Measurements from ENCODE around the gene SPINK2.

The SPINK2 gene

DNA sequence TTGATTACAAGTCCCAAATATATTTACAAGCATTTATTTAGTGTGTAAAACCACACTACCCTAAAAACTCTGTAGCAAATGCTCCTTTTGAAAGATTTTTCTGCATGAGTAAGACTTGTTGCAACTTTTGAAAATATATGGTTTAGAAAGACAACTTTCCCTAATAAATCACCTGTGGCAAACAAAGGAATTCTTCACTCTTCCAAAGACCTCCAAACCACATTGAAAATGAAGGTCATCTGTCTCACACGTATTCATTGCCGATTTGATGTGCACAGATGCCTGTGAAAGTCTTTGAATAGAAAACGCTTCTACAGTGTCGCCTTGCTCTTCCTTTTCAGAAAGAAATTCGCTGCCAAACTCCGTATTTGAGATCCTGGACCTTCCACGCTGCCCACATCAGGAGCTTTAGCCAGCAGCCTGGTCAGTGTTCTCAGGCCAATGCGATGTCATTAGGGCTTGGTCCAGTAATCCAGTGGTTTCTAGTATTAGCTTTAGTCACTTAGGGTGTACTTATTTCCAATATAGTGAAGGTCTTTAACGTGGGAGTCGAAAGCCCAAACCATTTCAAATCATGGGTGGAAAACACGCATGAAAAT is 22.2 kb downstream of the SPINK2 start:
- H3K27ac Mint-ChIP-seq = peak overlapping the region; percentile 86 to 93 (median 93)
- H3K9me3 Mint-ChIP-seq = peaks cover 2% of the 10 kb centered on the region
- peak overlapping the region; percentile 82 to 93 (median 89) for H3K4me3 Mint-ChIP-seq
- TF ChIP-seq, protein P1, sequence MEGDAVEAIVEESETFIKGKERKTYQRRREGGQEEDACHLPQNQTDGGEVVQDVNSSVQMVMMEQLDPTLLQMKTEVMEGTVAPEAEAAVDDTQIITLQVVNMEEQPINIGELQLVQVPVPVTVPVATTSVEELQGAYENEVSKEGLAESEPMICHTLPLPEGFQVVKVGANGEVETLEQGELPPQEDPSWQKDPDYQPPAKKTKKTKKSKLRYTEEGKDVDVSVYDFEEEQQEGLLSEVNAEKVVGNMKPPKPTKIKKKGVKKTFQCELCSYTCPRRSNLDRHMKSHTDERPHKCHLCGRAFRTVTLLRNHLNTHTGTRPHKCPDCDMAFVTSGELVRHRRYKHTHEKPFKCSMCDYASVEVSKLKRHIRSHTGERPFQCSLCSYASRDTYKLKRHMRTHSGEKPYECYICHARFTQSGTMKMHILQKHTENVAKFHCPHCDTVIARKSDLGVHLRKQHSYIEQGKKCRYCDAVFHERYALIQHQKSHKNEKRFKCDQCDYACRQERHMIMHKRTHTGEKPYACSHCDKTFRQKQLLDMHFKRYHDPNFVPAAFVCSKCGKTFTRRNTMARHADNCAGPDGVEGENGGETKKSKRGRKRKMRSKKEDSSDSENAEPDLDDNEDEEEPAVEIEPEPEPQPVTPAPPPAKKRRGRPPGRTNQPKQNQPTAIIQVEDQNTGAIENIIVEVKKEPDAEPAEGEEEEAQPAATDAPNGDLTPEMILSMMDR (IDR thresholded peaks at IDR 0.05; ENCODE audit: unreplicated experiment in 3 of 3) = no peak
- no peaks in the 10 kb centered on the region for H3K36me3 Mint-ChIP-seq (ENCODE audit: low read depth)
- H3K4me1 Mint-ChIP-seq = peaks cover 14% of the 10 kb centered on the region
- peaks cover 11% of the 10 kb centered on the region for H3K27me3 Mint-ChIP-seq (ENCODE audit: low read depth)

DNA sequence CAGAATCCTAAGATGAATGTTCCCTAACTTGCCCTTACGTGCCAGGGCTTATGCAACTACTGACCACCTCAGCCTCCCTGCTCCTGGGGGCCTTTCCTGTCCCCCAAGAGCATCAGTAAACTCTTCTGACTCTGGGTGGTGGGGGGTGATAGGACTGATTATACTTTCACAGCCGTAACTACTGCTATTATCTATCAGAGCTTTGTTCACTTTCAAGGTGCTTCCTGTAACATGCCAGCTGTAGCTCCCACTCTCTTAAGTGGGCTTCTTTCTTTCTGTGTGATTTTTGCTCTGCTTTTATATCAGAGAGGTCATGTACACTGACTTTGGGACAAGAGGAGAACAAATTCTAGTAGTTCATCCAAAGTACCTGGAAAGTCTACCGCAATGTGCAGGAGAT is 25.3 kb downstream of the SPINK2 start:
- Mint-ChIP-seq H3K36me3 (ENCODE audit: low read depth) (no peaks in the 10 kb centered on the region), H3K4me1 (peaks cover 9% of the 10 kb centered on the region), H3K27me3 (ENCODE audit: low read depth) (peaks cover 4% of the 10 kb centered on the region), H3K9me3 (no peaks in the 10 kb centered on the region), H3K4me3 (no peak overlapping the region), H3K27ac (no peak overlapping the region)
- TF ChIP-seq, protein P1 (IDR thresholded peaks at IDR 0.05; ENCODE audit: unreplicated experiment in 3 of 3) = no peak

DNA sequence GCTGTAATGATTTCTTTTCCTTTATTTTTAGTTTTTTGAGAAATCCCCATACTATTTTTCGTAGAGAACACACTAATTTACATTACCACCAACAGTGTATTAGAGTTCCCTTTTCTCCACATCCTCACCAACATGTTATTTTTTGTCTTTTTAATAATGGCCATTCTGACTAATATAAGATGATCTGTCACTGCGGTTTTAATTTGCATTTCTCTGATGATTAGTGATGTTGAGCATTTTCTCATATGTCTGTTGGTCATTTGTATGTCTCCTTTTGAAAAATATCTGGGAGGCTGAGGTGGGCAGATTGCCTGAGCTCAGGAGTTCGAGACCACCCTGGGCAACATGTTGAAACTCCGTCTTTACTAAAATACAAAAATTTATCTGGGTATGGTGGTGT is 30.2 kb downstream of the SPINK2 start:
- Mint-ChIP-seq H3K27me3 (ENCODE audit: low read depth) (no peaks in the 10 kb centered on the region), H3K36me3 (ENCODE audit: low read depth) (no peaks in the 10 kb centered on the region), H3K9me3 (no peaks in the 10 kb centered on the region), H3K27ac (peak overlapping the region in 1 of 3 experiments; percentile 77), H3K4me1 (peaks cover 30% of the 10 kb centered on the region), H3K4me3 (no peak overlapping the region)
- TF ChIP-seq, protein P1 (IDR thresholded peaks at IDR 0.05; ENCODE audit: unreplicated experiment in 3 of 3) = no peak

DNA sequence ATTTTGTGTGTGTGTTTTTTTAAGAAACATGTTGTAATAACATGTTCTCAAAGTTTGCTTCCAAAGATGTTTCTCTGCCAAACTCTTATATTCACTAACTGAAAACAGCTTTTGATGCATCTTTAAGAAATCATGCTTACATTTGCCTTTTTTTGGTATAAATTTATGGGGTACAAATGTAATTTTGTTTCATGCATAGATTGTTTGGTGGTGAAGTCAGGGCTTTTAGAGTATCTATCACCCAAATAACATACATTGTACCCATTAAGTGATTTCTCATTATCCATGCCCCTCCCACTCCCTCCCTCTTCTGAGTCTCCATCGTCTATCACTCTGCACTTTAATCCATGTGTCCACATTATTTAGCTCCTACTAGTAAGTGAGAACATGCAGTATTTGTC is 30.8 kb downstream of the SPINK2 start:
- H3K4me1 Mint-ChIP-seq = peaks cover 33% of the 10 kb centered on the region
- no peak overlapping the region for H3K4me3 Mint-ChIP-seq
- TF ChIP-seq, protein P1 (IDR thresholded peaks at IDR 0.05; ENCODE audit: unreplicated experiment in 3 of 3) = no peak
- H3K27ac Mint-ChIP-seq = peak overlapping the region in 2 of 3 experiments; percentile 3 to 77
- H3K9me3 Mint-ChIP-seq = no peaks in the 10 kb centered on the region
- H3K27me3 Mint-ChIP-seq (ENCODE audit: low read depth) = no peaks in the 10 kb centered on the region
- no peaks in the 10 kb centered on the region for H3K36me3 Mint-ChIP-seq (ENCODE audit: low read depth)

DNA sequence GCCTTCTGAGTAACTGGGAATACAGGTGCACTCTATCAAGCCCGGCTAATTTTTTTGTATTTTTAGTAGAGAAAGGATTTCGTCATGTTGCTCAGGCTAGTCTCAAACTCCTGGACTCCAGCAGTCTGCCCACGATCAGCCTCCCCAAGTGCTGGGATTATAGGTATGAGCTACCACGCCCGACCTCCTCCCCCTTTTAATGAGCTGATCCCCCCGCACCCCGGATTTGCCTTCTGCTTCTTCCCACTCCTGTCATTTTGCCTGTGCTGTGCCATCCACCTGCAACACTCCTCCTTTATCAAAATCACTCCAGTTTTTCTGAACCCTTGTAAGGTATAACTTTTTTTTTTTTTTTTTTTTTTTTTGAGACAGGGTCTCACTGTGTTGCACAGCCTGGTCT is 33.4 kb downstream of the SPINK2 start:
- H3K4me3 Mint-ChIP-seq = no peak overlapping the region
- H3K36me3 Mint-ChIP-seq (ENCODE audit: low read depth) = no peaks in the 10 kb centered on the region
- no peaks in the 10 kb centered on the region for H3K9me3 Mint-ChIP-seq
- TF ChIP-seq, protein P1 (IDR thresholded peaks at IDR 0.05; ENCODE audit: unreplicated experiment in 3 of 3) = no peak
- H3K27me3 Mint-ChIP-seq (ENCODE audit: low read depth) = peaks cover 10% of the 10 kb centered on the region
- peak overlapping the region; percentile 96 to 98 (median 97) for H3K27ac Mint-ChIP-seq
- H3K4me1 Mint-ChIP-seq = peaks cover 46% of the 10 kb centered on the region

DNA sequence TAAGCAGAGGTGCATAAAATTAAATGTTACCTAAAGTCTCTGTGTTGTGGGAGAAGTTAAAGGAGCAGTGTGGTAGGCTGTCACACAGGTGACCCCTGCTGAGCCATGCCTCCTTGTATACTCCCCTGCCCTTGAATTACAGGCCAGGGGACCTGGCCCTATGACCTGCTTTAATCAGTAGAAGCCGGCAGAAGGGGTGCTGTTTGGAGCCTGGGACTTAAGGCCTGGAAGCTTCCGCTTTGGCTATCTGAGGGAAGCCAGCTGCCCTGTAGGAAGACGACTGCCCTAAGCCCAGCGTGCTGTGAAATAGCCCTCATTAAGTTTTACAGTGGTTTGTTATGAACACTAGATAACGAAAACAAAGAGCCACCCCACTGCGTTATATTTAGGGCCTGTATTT is 34.1 kb downstream of the SPINK2 start:
- Mint-ChIP-seq H3K9me3 (no peaks in the 10 kb centered on the region), H3K4me3 (no peak overlapping the region), H3K27me3 (ENCODE audit: low read depth) (peaks cover 10% of the 10 kb centered on the region), H3K36me3 (ENCODE audit: low read depth) (no peaks in the 10 kb centered on the region), H3K4me1 (peaks cover 46% of the 10 kb centered on the region), H3K27ac (peak overlapping the region; percentile 96 to 98 (median 97))
- TF ChIP-seq, protein P1 (IDR thresholded peaks at IDR 0.05; ENCODE audit: unreplicated experiment in 3 of 3) = no peak
